ENCODE measurements around the gene SSBP3. TPM values are rescaled to one million over a fixed set of nuclear protein-coding genes. Genes with fewer than 3 reads are reported as not detected.

Gene SSBP3
- total RNA-seq, 4 donors from 2014 or later, result 26.4 to 49.5 (median 37.1) TPM

DNA sequence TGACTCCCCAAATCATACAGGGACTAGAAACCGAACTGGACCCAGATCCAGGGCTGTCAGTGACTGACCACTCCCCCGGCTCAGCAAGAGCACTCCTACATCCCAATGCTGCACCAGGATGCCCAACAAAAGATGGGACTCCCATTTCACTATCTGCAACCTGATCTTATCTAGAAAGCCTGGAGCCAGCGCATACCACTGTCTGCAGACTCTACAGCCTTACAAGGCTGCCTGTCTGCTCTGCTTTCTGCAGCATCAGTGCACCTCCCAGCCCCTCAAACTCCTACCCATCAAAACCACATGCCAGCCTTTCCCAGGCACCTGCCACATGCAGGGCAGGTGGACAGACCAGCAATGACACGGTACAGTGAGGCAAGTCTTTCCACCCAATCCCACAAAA is 52.2 kb downstream of the SSBP3 start:
- no peaks in the 10 kb centered on the region for H3K27me3 ChIP-seq
- DNase-seq (ENCODE audit: low spot score in 2 of 2), result no peak
- TF ChIP-seq POLR2AphosphoS5 (IDR thresholded peaks at IDR 0.05), result no peak
- no peak for TF ChIP-seq EP300 (IDR thresholded peaks at IDR 0.05)
- TF ChIP-seq, protein P1, sequence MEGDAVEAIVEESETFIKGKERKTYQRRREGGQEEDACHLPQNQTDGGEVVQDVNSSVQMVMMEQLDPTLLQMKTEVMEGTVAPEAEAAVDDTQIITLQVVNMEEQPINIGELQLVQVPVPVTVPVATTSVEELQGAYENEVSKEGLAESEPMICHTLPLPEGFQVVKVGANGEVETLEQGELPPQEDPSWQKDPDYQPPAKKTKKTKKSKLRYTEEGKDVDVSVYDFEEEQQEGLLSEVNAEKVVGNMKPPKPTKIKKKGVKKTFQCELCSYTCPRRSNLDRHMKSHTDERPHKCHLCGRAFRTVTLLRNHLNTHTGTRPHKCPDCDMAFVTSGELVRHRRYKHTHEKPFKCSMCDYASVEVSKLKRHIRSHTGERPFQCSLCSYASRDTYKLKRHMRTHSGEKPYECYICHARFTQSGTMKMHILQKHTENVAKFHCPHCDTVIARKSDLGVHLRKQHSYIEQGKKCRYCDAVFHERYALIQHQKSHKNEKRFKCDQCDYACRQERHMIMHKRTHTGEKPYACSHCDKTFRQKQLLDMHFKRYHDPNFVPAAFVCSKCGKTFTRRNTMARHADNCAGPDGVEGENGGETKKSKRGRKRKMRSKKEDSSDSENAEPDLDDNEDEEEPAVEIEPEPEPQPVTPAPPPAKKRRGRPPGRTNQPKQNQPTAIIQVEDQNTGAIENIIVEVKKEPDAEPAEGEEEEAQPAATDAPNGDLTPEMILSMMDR (IDR thresholded peaks at IDR 0.05), result no peak
- no peak overlapping the region for H3K27ac ChIP-seq
- WGBS, result 77% methylated on average over 4 of the region's 4 CpGs
- H3K9me3 ChIP-seq, result no peaks in the 10 kb centered on the region
- H3K4me3 ChIP-seq, result no peak overlapping the region
- no peaks in the 10 kb centered on the region for H3K36me3 ChIP-seq
- peaks cover 20% of the 10 kb centered on the region for H3K4me1 ChIP-seq

DNA sequence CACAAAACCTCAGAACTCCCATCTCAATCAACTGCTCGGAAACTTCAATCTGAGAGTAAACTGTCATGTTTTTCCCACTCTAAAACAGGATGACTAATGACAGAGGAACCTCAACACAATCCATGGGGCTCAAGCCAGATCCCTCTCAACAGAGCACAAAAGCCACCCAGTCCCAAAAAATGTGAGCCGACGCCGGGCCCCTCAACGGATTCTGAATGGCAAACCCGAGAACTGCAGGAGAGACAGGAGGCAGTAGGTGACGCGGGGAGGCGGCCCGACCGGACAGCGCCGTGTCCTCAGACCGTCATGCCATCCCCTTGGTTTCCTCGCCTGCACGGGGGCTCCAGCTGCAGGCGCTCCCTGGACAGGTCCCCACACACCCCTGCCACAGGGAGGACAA is 53.4 kb downstream of the SSBP3 start:
- no peak overlapping the region for H3K27ac ChIP-seq
- H3K36me3 ChIP-seq, result peaks cover 5% of the 10 kb centered on the region
- peaks cover 20% of the 10 kb centered on the region for H3K4me1 ChIP-seq
- WGBS, result 85% methylated on average over 17 of the region's 17 CpGs
- H3K27me3 ChIP-seq, result no peaks in the 10 kb centered on the region
- H3K4me3 ChIP-seq, result no peak overlapping the region
- no peak for DNase-seq (ENCODE audit: low spot score in 2 of 2)
- TF ChIP-seq EP300 (IDR thresholded peaks at IDR 0.05) (no peak), POLR2AphosphoS5 (IDR thresholded peaks at IDR 0.05) (no peak), POLR2A (IDR thresholded peaks at IDR 0.05) (no peak)
- TF ChIP-seq, protein P1 (IDR thresholded peaks at IDR 0.05), result no peak
- no peaks in the 10 kb centered on the region for H3K9me3 ChIP-seq

DNA sequence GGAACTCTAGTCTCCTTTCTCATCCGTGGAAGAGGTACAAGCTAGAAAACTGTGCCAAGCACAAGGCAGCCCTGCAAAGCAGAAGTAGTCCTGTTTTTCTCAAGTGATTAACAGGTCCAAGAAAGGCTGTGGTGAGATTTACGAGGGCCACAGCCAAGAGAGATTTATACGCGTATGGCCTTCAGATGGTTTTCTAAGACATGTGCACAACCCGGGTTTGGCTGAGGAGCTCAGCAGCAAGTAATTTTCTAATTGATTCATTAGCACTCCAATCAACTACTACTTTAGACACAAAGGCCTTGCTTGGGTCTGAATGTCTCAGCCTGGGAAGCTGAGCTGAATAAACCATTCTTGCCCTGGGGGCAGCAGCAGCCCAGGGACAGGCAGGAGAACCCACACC is 55.8 kb downstream of the SSBP3 start:
- TF ChIP-seq POLR2AphosphoS5 (IDR thresholded peaks at IDR 0.05), result no peak
- TF ChIP-seq POLR2A (IDR thresholded peaks at IDR 0.05), result no peak
- TF ChIP-seq, protein P1 (IDR thresholded peaks at IDR 0.05), result no peak
- no peak for TF ChIP-seq EP300 (IDR thresholded peaks at IDR 0.05)
- WGBS, result 61% methylated on average over 5 of the region's 5 CpGs
- no peak for DNase-seq (ENCODE audit: low spot score in 2 of 2)
- Histone ChIP-seq H3K27ac (no peak overlapping the region), H3K4me1 (peaks cover 15% of the 10 kb centered on the region), H3K36me3 (peaks cover 5% of the 10 kb centered on the region), H3K4me3 (no peak overlapping the region), H3K9me3 (no peaks in the 10 kb centered on the region), H3K27me3 (no peaks in the 10 kb centered on the region)

DNA sequence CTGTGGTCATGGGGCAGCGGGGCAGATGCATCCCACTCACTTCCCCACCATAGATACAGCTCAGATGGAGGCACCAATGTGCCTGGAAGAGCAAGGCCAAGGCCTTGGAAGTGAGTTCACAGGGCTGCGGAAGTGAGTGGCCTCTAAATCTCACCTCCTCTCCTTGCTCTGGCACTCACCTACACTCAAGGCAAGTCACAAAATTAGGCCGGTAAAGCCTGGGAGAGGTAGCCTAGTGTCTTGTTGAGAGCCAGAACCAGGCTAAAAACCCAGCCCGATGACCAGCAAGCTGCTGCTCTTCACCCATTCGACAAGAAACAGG is 57.5 kb downstream of the SSBP3 start:
- H3K4me1 ChIP-seq, result peaks cover 10% of the 10 kb centered on the region
- 92% methylated on average over 5 of the region's 5 CpGs for WGBS
- H3K36me3 ChIP-seq, result peaks cover 7% of the 10 kb centered on the region
- H3K27me3 ChIP-seq, result no peaks in the 10 kb centered on the region
- TF ChIP-seq EP300 (IDR thresholded peaks at IDR 0.05), result no peak
- no peak overlapping the region for H3K27ac ChIP-seq
- DNase-seq (ENCODE audit: low spot score in 2 of 2), result no peak
- no peak overlapping the region for H3K4me3 ChIP-seq
- H3K9me3 ChIP-seq, result no peaks in the 10 kb centered on the region

DNA sequence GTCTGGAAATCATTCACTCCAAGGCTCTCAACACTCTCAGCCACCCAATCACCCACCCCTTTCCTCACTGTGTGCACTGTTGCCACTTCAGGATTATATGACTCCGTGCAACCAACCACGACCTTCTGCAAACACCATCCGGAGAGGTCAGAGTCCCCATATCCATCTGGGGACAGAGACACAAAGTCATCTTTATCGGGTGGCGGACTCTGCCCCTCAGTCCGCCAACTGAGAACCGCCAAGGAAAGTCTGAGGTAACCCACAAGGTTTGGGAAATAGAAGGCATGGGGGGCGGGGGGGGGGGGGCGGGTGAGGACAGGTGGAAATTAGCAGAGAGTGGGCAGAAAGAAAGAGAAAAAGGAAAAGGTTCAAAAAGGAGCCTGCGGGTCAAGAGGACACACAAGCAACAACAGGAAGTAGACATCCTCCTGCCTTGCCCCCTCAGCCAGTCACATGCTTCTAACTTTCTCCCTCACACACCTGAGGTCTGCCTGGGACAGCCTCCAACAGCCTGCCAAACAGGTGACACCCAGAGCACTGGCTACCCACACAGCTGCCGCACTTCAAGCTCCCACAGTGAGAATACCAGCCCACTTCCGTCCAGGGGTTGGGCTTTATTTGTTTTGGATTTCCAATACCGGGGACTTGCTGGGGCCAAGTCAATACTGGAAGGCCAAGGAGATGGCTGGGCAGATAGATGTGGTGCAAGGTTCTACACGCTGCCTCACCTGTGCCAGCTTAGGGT is 58.1 kb downstream of the SSBP3 start:
- Histone ChIP-seq H3K27me3 (no peaks in the 10 kb centered on the region), H3K4me3 (no peak overlapping the region), H3K9me3 (no peaks in the 10 kb centered on the region), H3K36me3 (peaks cover 7% of the 10 kb centered on the region), H3K4me1 (peaks cover 8% of the 10 kb centered on the region), H3K27ac (no peak overlapping the region)
- TF ChIP-seq EP300 (IDR thresholded peaks at IDR 0.05), result no peak
- no peak for TF ChIP-seq POLR2AphosphoS5 (IDR thresholded peaks at IDR 0.05)
- no peak for TF ChIP-seq POLR2A (IDR thresholded peaks at IDR 0.05)
- TF ChIP-seq, protein P1 (IDR thresholded peaks at IDR 0.05), result no peak
- 87% methylated on average over 13 of the region's 14 CpGs for WGBS
- no peak for DNase-seq (ENCODE audit: low spot score in 2 of 2)

Measured in suprapubic skin (tissue), 4 donors.